Gastroesophageal sphincter (tissue), 4 donors: ENCODE measurements around the gene SLBP. TPM values are rescaled to one million over a fixed set of nuclear protein-coding genes. Genes with fewer than 3 reads are reported as not detected.

Experiments used
- ATAC-seq: fragments of 150-250 bp; one replicate; pipeline ENCODE4 v1.9.1; 2016; ENCODE audit warnings: mild to moderate bottlenecking, moderate library complexity
- H3K27ac ChIP-seq, 4 donors: fragments of 200-600 bp; sonication (generic) in 3 of 4; 1 replicate in 3 of 4; 2 replicates in 1 of 4; pipeline ENCODE4 v1.5.1; 2016 to 2019
- H3K27me3 ChIP-seq: fragments of 200-600 bp; sonication (generic); one replicate; pipeline ENCODE4 v1.5.1; 2019
- H3K36me3 ChIP-seq, 2 donors: fragments of 200-600 bp; sonication (generic); one replicate each; pipeline ENCODE4 v1.5.1; 2019; ENCODE audit warnings: control low read depth in 1 of 2
- H3K4me1 ChIP-seq, 3 donors: fragments of 200-600 bp; sonication (generic); 1 replicate in 2 of 3; 2 replicates in 1 of 3; pipeline ENCODE4 v1.5.1; 2016 to 2019; ENCODE audit warnings: control low read depth in 2 of 3
- H3K4me3 ChIP-seq, 2 donors: fragments of 200-600 bp; sonication (generic); one replicate each; pipeline ENCODE4 v1.5.1; 2019; ENCODE audit warnings: mild to moderate bottlenecking in 1 of 2, moderate library complexity in 1 of 2
- H3K9me3 ChIP-seq, 3 donors: fragments of 200-600 bp; sonication (generic); one replicate each; pipeline ENCODE4 v1.5.1; 2017 to 2019; ENCODE audit warnings: control low read depth in 2 of 3
- EP300 ChIP-seq: sonication (generic); formaldehyde crosslinking; IDR thresholded peaks from one replicate; pipeline ENCODE4 v1.6.1; 2017; ENCODE audit warnings: antibody characterized with exemption, mild to moderate bottlenecking
- POLR2A ChIP-seq, 2 donors: fragments of 450-650 bp; IDR thresholded peaks; one replicate each; pipeline ENCODE4 v1.6.1; 2017; ENCODE audit warnings: antibody characterized with exemption in 2 of 2, mild to moderate bottlenecking in 2 of 2, moderate library complexity in 1 of 2
- POLR2AphosphoS5 ChIP-seq: sonication (generic); formaldehyde crosslinking; IDR thresholded peaks from one replicate; pipeline ENCODE4 v1.6.1; 2017; ENCODE audit warnings: antibody characterized with exemption
- WGBS, 2 donors: methylation state at CpG; one replicate each; pipeline ENCODE4 v1.1.5; 2018; ENCODE audit warnings: low coverage in 1 of 2; 5-methylcytosine and 5-hydroxymethylcytosine counted together
- total RNA-seq, 4 donors: library from RNA; depleted of rRNA; stranded (reverse); fragments of >200 nt; gene quantifications; one replicate each; pipeline ENCODE4 v1.1.0, GENCODE V29; 2016
- TF ChIP-seq, protein P1 (sequence below), 4 experiments: fragments of 200-600 bp in 2 of 4; fragments of 450-650 bp in 2 of 4; sonication (generic) in 1 of 4; IDR thresholded peaks; one replicate each; pipeline ENCODE4 v1.5.1; 2017 to 2019; ENCODE audit warnings: antibody characterized with exemption in 4 of 4, mild to moderate bottlenecking in 2 of 4, moderate library complexity in 2 of 4

SLBP gene
- total RNA-seq, 4 donors from 2014 or later = 34.1 to 54.0 (median 38.6) TPM

DNA sequence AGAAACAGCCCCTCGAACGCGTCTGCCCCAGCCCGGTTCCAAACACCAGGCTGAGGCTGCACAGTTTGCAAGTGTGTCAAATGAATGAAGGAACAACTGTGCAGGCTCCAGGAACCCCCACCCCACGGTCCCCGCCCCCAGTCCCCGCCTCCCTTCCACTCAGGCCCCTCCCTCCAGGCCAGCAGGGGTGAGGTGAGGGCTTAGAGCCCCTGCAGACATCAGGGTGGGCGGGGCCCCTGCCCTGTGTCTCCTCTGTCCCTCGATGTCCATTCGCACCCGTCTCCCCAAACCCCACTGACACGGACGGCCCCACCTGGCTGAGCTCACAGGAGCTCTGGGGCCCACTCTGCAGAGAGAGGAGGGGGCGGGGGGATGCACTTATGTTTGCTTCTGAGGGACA is 37.7 kb upstream of the SLBP start:
- no peak overlapping the region for H3K4me3 ChIP-seq
- WGBS, 2 donors = 47% methylated on average over 3 of the region's 14 CpGs; no CpG with 5 or more reads in 1 of the 2 donors
- peaks cover 0 to 20% (median 4%) of the 10 kb centered on the region in 3 donors for H3K4me1 ChIP-seq
- ATAC-seq = no peak
- peaks cover 0 to 5% of the 10 kb centered on the region in 2 donors for H3K36me3 ChIP-seq
- peaks cover 45% of the 10 kb centered on the region for H3K27me3 ChIP-seq
- H3K9me3 ChIP-seq = peaks cover 0 to 7% (median 0%) of the 10 kb centered on the region in 3 donors
- no peak overlapping the region for H3K27ac ChIP-seq
- no peak for TF ChIP-seq POLR2A (IDR thresholded peaks at IDR 0.05)
- TF ChIP-seq, protein P1, sequence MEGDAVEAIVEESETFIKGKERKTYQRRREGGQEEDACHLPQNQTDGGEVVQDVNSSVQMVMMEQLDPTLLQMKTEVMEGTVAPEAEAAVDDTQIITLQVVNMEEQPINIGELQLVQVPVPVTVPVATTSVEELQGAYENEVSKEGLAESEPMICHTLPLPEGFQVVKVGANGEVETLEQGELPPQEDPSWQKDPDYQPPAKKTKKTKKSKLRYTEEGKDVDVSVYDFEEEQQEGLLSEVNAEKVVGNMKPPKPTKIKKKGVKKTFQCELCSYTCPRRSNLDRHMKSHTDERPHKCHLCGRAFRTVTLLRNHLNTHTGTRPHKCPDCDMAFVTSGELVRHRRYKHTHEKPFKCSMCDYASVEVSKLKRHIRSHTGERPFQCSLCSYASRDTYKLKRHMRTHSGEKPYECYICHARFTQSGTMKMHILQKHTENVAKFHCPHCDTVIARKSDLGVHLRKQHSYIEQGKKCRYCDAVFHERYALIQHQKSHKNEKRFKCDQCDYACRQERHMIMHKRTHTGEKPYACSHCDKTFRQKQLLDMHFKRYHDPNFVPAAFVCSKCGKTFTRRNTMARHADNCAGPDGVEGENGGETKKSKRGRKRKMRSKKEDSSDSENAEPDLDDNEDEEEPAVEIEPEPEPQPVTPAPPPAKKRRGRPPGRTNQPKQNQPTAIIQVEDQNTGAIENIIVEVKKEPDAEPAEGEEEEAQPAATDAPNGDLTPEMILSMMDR (IDR thresholded peaks at IDR 0.05) = no peak
- no peak for TF ChIP-seq POLR2AphosphoS5
- TF ChIP-seq EP300 = no peak

DNA sequence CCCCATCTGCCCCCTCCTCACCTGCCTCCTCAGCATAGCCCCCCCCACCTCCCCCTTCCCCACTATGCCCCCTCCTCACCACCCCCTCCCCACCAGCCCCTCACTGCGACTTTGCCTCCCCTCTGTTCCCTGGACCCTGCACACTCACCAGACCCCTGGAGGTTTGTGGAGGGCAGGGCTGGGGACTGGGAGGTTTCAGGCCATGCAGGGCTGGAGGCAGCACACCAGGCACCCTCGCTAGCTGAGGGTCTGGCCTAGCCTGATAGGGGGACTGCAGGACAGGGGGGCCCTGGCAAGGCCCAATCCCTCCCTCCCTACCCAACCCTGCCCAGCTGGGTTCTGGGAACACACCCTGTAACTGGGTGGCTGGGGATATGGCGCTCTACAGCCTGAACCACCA is 37.3 kb upstream of the SLBP start:
- Histone ChIP-seq H3K9me3 (peaks cover 0 to 7% (median 0%) of the 10 kb centered on the region in 3 donors), H3K4me1 (peaks cover 0 to 20% (median 4%) of the 10 kb centered on the region in 3 donors), H3K27me3 (peaks cover 45% of the 10 kb centered on the region), H3K36me3 (peaks cover 0 to 9% of the 10 kb centered on the region in 2 donors), H3K27ac (no peak overlapping the region), H3K4me3 (no peak overlapping the region)
- WGBS, 2 donors = no CpG with 5 or more reads among the region's 3 CpGs
- TF ChIP-seq POLR2A (IDR thresholded peaks at IDR 0.05) (no peak), EP300 (no peak), POLR2AphosphoS5 (no peak)
- TF ChIP-seq, protein P1 (IDR thresholded peaks at IDR 0.05) = no peak
- ATAC-seq = no peak

DNA sequence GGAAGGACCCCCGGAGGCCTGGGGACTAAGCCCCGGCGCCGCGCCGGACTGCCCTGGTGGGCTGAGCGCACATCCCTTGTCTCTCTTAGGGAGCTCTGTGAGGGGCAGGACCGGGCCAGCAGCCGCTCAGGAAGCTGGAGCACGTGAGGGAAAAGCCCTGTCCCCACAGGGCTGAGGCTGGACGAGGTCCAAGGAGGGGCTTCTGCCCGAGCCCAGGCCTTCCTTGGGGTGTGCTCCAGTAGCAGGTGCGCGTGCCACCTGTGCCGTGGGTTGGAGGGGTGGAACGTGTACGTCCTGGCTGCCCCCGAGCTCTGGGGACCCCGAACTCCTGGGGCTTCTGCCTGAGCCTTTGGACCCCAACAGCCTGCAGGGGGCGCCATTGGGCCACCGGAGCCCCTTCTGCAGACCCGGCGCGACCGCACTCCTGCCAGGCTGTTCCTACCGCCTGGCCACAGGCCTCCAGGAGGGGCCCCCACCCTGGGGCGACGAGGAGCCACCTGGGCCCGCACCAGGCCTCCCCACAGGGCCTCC is 36.4 kb upstream of the SLBP start:
- Histone ChIP-seq H3K9me3 (peaks cover 0 to 7% (median 0%) of the 10 kb centered on the region in 3 donors), H3K36me3 (peaks cover 0 to 14% of the 10 kb centered on the region in 2 donors), H3K27ac (no peak overlapping the region), H3K4me3 (no peak overlapping the region), H3K27me3 (peaks cover 45% of the 10 kb centered on the region), H3K4me1 (peaks cover 0 to 20% (median 4%) of the 10 kb centered on the region in 3 donors)
- TF ChIP-seq, protein P1 (IDR thresholded peaks at IDR 0.05) = peak in 3 of 4 experiments; percentile 43 to 75 (median 60)
- TF ChIP-seq EP300 = no peak
- no peak for ATAC-seq
- 0% methylated on average over 6 of the region's 29 CpGs; no CpG with 5 or more reads in 1 of the 2 donors for WGBS, 2 donors

DNA sequence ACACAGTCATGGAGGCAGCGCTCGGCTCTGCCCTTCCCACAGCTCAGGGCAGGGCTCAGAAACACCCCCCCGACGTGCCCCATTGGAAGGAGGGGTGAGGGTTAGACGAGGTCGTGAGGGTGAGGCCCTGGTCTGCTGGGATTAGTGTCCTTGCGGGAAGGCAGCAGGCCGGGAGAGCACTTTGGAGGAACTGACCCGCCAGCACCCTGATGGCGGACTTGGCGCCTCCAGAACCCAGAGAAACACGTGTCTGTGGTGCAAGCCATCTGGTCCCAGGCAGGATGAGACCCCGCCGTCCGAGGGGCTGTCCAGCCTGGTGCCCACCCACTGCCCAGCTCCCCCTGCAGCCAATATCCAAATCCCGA is 35.5 kb upstream of the SLBP start:
- Histone ChIP-seq H3K9me3 (peaks cover 0 to 7% (median 0%) of the 10 kb centered on the region in 3 donors), H3K27ac (no peak overlapping the region), H3K4me1 (peaks cover 0 to 16% (median 4%) of the 10 kb centered on the region in 3 donors), H3K4me3 (no peak overlapping the region), H3K36me3 (peaks cover 0 to 16% of the 10 kb centered on the region in 2 donors), H3K27me3 (peaks cover 45% of the 10 kb centered on the region)
- ATAC-seq = no peak
- no CpG with 5 or more reads among the region's 16 CpGs for WGBS, 2 donors
- no peak for TF ChIP-seq POLR2A (IDR thresholded peaks at IDR 0.05)
- TF ChIP-seq EP300 = no peak
- no peak for TF ChIP-seq POLR2AphosphoS5
- TF ChIP-seq, protein P1 (IDR thresholded peaks at IDR 0.05) = no peak

DNA sequence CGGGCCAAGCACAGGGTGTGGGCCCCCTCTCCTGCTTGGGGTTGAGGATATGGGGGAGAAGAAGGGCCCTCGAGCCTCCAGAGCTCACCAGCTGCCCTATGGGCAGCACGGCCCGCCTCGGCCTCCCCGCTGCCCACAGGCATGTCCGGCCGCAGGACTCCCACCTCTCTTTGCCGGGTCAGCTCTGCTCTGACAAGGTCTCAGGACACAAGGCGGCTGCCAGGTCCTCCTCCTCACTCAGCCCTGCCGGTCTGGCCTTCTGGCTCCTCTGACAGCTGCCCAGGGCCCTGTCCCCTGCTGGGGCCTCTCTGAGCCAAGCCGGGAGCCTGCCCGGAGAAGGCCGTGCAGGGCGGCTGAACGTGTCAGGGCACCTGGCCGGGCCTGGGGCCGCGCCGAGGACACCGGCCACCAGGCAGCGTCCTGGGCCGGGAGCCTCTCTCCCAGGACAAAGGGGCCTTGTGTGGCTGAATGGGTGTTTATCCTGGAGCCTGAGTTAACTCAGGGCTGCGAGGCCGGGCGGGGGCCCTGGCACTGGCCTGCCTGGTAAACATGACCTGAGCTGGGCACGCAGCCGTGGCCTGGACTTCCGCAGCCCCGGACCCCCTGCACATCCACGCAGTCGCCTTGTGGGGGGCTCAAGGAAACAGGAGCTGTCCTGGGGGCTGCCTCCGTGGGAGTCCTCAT is 34.9 kb upstream of the SLBP start:
- Histone ChIP-seq H3K36me3 (peaks cover 0 to 22% of the 10 kb centered on the region in 2 donors), H3K9me3 (peaks cover 0 to 7% (median 0%) of the 10 kb centered on the region in 3 donors), H3K4me3 (no peak overlapping the region), H3K27ac (no peak overlapping the region), H3K4me1 (peaks cover 0 to 11% (median 4%) of the 10 kb centered on the region in 3 donors), H3K27me3 (peaks cover 45% of the 10 kb centered on the region)
- no peak for ATAC-seq
- TF ChIP-seq, protein P1 (IDR thresholded peaks at IDR 0.05) = no peak
- TF ChIP-seq POLR2A (IDR thresholded peaks at IDR 0.05) = no peak
- TF ChIP-seq EP300 = no peak
- TF ChIP-seq POLR2AphosphoS5 = no peak
- 80% methylated on average over 2 of the region's 33 CpGs; no CpG with 5 or more reads in 1 of the 2 donors for WGBS, 2 donors
